HepG2 (cell line): ENCODE data around the gene BIRC7. TPM values are rescaled to one million over a fixed set of nuclear protein-coding genes. Genes with fewer than 3 reads are reported as not detected.

Experiments used
- CHD2 ChIP-seq: IDR thresholded peaks from 2 replicates; pipeline ENCODE4 v1.6.1; 2011; ENCODE audit warnings: low read depth, low read length, improper control_type of control experiment
- EP300 ChIP-seq, 3 experiments: sonication (generic) in 1 of 3; formaldehyde crosslinking in 1 of 3; IDR thresholded peaks; 2 replicates each; pipeline versions ENCODE4 v1.5.1 to v1.6.1; 2011 to 2020; ENCODE audit warnings: low read depth in 2 of 3, low read length in 2 of 3, borderline replicate concordance in 1 of 3, improper control_type of control experiment in 1 of 3, mild to moderate bottlenecking in 1 of 3, missing genetic modification reagents in 1 of 3, moderate library complexity in 1 of 3
- GATAD1 ChIP-seq: IDR thresholded peaks from 2 replicates; pipeline ENCODE4 v1.6.1; 2016; ENCODE audit warnings: missing genetic modification reagents, missing compliant biosample characterization
- GLI4 ChIP-seq: sonication (generic); formaldehyde crosslinking; IDR thresholded peaks from 2 replicates; pipeline ENCODE4 v1.5.1; 2020; ENCODE audit warnings: missing genetic modification reagents, mild to moderate bottlenecking, moderate library complexity, borderline replicate concordance
- HIVEP1 ChIP-seq: sonication (generic); formaldehyde crosslinking; IDR thresholded peaks from 2 replicates; pipeline ENCODE4 v1.4.0; 2020; ENCODE audit warnings: mild to moderate bottlenecking, missing genetic modification reagents
- HMGXB3 ChIP-seq: sonication (generic); formaldehyde crosslinking; IDR thresholded peaks from 2 replicates; pipeline ENCODE4 v1.4.0; 2020; ENCODE audit warnings: missing genetic modification reagents, borderline replicate concordance
- HOXA5 ChIP-seq: sonication (generic); formaldehyde crosslinking; IDR thresholded peaks from 2 replicates; pipeline ENCODE4 v1.4.0; 2020; ENCODE audit warnings: missing genetic modification reagents
- KAT8 ChIP-seq: IDR thresholded peaks from 2 replicates; pipeline ENCODE4 v1.6.1; 2016; ENCODE audit warnings: missing genetic modification reagents, missing compliant biosample characterization
- LRRFIP1 ChIP-seq: sonication (generic); formaldehyde crosslinking; conservative IDR thresholded peaks from 2 replicates; pipeline ENCODE4 v1.4.0; 2020; ENCODE audit warnings: missing genetic modification reagents
- PITX1 ChIP-seq: sonication (generic); formaldehyde crosslinking; IDR thresholded peaks from 2 replicates; pipeline ENCODE4 v1.5.1; 2020; ENCODE audit warnings: mild to moderate bottlenecking, missing genetic modification reagents
- POGZ ChIP-seq: sonication (generic); formaldehyde crosslinking; IDR thresholded peaks from 2 replicates; pipeline ENCODE4 v1.4.0; 2020; ENCODE audit warnings: mild to moderate bottlenecking, missing genetic modification reagents
- RELA ChIP-seq: sonication (generic); formaldehyde crosslinking; IDR thresholded peaks from 2 replicates; pipeline ENCODE4 v1.4.0; 2020; ENCODE audit warnings: missing genetic modification reagents
- RFX3 ChIP-seq: IDR thresholded peaks from 2 replicates; pipeline ENCODE4 v1.6.1; 2016; ENCODE audit warnings: missing biosample characterization, missing genetic modification reagents
- RXRA ChIP-seq: sonication (generic); formaldehyde crosslinking; IDR thresholded peaks from 2 replicates; pipeline ENCODE4 v1.5.1; 2020; ENCODE audit warnings: missing genetic modification reagents
- TCF12 ChIP-seq, 2 experiments: fragments of 450-650 bp in 1 of 2; sonication (generic) in 1 of 2; formaldehyde crosslinking in 1 of 2; IDR thresholded peaks; 2 replicates each; pipeline versions ENCODE4 v1.6.1 to v1.8.0; 2017 to 2022; ENCODE audit warnings: antibody characterized with exemption in 1 of 2, mild to moderate bottlenecking in 1 of 2, missing genetic modification reagents in 1 of 2, moderate library complexity in 1 of 2
- TFAP4 ChIP-seq: sonication (generic); IDR thresholded peaks from 2 replicates; pipeline ENCODE4 v1.6.1; 2016; ENCODE audit warnings: low read depth, borderline replicate concordance
- TSC22D2 ChIP-seq: sonication (generic); formaldehyde crosslinking; IDR thresholded peaks from 2 replicates; pipeline ENCODE4 v1.5.1; 2020; ENCODE audit warnings: missing genetic modification reagents, mild to moderate bottlenecking, borderline replicate concordance
- ZNF337 ChIP-seq: sonication (generic); formaldehyde crosslinking; IDR thresholded peaks from 2 replicates; pipeline ENCODE4 v1.5.1; 2020; ENCODE audit warnings: missing genetic modification reagents, low read depth, mild to moderate bottlenecking, borderline replicate concordance
- ZNF431 ChIP-seq: sonication (generic); formaldehyde crosslinking; IDR thresholded peaks from 2 replicates; pipeline ENCODE4 v1.9.0; 2022; ENCODE audit warnings: missing genetic modification reagents, low read depth, mild to moderate bottlenecking, borderline replicate concordance
- ZNF605 ChIP-seq: sonication (generic); formaldehyde crosslinking; IDR thresholded peaks from 2 replicates; pipeline ENCODE4 v1.8.0; 2022; ENCODE audit warnings: mild to moderate bottlenecking, missing genetic modification reagents
- polyA plus RNA-seq, 8 experiments: library from polyadenylated mRNA; depleted of rRNA in 3 of 8; stranded (reverse) in 7 of 8; unstranded in 1 of 8; fragments of >200 nt; fragmentation: Illumina TruSeq in 4 of 8; extraction: Trizol in 4 of 8; gene quantifications; 2 replicates each; pipeline versions ENCODE4 v1.2.1 to v1.2.3, GENCODE V29; 2011 to 2016; ENCODE audit warnings: low read depth in 4 of 8, missing spikeins in 1 of 8, mixed read lengths in 1 of 8; ENCODE audit not compliant: insufficient read depth in 1 of 8
- total RNA-seq, 5 experiments: library from RNA; depleted of rRNA; stranded (reverse); fragments of >200 nt; fragmentation: Illumina TruSeq; extraction: Trizol; gene quantifications; 2 replicates each; pipeline ENCODE4 v1.2.3, GENCODE V29; 2016; ENCODE audit warnings: low read depth in 1 of 5

Gene BIRC7
- total and polyA plus RNA-seq, 2 of the 13 experiments (the other 11 are each of a cell fraction or from before 2014, with no cell fraction given), result 0.27 to 5.1 TPM

GRCh38 chr20:63272105-63273058 lies 36.7 kb downstream of the BIRC7 start, which contains the start of gene ARFGAP1 (continued):
- TF ChIP-seq TFAP4, result peak; percentile 86; the same call in 1 of the 2 replicates
- TF ChIP-seq POGZ, result peak; percentile 56; the same call in 1 of the 2 replicates
- peak; percentile 56; the same call in 1 of the 2 replicates for TF ChIP-seq HOXA5 (CRISPR knock-in tag)
- peak; percentile 97 for TF ChIP-seq GATAD1 (CRISPR knock-in tag)
- TF ChIP-seq EP300 (IDR thresholded peaks at IDR 0.05; ENCODE audit: low read depth in 2 of 2, low read length in 2 of 2), result peak; percentile 5 to 64; a peak in 1 of 4 replicates
- peak; percentile 25; the same call in 1 of the 2 replicates for TF ChIP-seq EP300 (CRISPR knock-in tag; IDR thresholded peaks at IDR 0.05; ENCODE audit: borderline replicate concordance)
- TF ChIP-seq HMGXB3, result peak; percentile 84; the same call in 1 of the 2 replicates
- TF ChIP-seq TCF12 (IDR thresholded peaks at IDR 0.05), result no peak
- TF ChIP-seq TCF12 (CRISPR knock-in tag; IDR thresholded peaks at IDR 0.05), result 0 out of 2 replicates have a peak, but pooled peaks have one; percentile 24
- peak; percentile 52; the same call in 1 of the 2 replicates for TF ChIP-seq ZNF431 (CRISPR knock-in tag)
- TF ChIP-seq RFX3, result peak; percentile 98
- peak; percentile 92 for TF ChIP-seq CHD2
- no peak for TF ChIP-seq HIVEP1 (CRISPR knock-in tag)
- TF ChIP-seq TSC22D2, result peak; percentile 64; the same call in 1 of the 2 replicates
- peak; percentile 94 for TF ChIP-seq KAT8 (CRISPR knock-in tag)
- TF ChIP-seq GLI4 (CRISPR knock-in tag), result 0 out of 2 replicates have a peak, but pooled peaks have one; percentile 45
- TF ChIP-seq RELA (CRISPR knock-in tag), result peak; percentile 85; the same call in 1 of the 2 replicates
- peak; percentile 76 for TF ChIP-seq RXRA (CRISPR knock-in tag)
- no peak for TF ChIP-seq LRRFIP1 (CRISPR knock-in tag)
- TF ChIP-seq ZNF605 (CRISPR knock-in tag), result peak; percentile 73
- TF ChIP-seq PITX1 (CRISPR knock-in tag), result 0 out of 2 replicates have a peak, but pooled peaks have one; percentile 43
- no peak for TF ChIP-seq ZNF337 (CRISPR knock-in tag)
